Fibroblast of skin of left biceps (primary cell): ENCODE results near the gene PRSS12.
A peak's percentile ranks its signal among the peaks of the same experiment; 100 is the strongest.
"Not testable (repeated sequence)": the region's sequence is repeated elsewhere in the genome, so short reads cannot be mapped to it uniquely, and the experiment has no call there.

Source experiments
- DNase-seq, 2 experiments: peaks; one replicate each; pipeline ENCODE4 v3.0.0-alpha.2; 2013; ENCODE audit warnings: low read depth in 2 of 2

Gene PRSS12, protein sequence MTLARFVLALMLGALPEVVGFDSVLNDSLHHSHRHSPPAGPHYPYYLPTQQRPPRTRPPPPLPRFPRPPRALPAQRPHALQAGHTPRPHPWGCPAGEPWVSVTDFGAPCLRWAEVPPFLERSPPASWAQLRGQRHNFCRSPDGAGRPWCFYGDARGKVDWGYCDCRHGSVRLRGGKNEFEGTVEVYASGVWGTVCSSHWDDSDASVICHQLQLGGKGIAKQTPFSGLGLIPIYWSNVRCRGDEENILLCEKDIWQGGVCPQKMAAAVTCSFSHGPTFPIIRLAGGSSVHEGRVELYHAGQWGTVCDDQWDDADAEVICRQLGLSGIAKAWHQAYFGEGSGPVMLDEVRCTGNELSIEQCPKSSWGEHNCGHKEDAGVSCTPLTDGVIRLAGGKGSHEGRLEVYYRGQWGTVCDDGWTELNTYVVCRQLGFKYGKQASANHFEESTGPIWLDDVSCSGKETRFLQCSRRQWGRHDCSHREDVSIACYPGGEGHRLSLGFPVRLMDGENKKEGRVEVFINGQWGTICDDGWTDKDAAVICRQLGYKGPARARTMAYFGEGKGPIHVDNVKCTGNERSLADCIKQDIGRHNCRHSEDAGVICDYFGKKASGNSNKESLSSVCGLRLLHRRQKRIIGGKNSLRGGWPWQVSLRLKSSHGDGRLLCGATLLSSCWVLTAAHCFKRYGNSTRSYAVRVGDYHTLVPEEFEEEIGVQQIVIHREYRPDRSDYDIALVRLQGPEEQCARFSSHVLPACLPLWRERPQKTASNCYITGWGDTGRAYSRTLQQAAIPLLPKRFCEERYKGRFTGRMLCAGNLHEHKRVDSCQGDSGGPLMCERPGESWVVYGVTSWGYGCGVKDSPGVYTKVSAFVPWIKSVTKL

DNA sequence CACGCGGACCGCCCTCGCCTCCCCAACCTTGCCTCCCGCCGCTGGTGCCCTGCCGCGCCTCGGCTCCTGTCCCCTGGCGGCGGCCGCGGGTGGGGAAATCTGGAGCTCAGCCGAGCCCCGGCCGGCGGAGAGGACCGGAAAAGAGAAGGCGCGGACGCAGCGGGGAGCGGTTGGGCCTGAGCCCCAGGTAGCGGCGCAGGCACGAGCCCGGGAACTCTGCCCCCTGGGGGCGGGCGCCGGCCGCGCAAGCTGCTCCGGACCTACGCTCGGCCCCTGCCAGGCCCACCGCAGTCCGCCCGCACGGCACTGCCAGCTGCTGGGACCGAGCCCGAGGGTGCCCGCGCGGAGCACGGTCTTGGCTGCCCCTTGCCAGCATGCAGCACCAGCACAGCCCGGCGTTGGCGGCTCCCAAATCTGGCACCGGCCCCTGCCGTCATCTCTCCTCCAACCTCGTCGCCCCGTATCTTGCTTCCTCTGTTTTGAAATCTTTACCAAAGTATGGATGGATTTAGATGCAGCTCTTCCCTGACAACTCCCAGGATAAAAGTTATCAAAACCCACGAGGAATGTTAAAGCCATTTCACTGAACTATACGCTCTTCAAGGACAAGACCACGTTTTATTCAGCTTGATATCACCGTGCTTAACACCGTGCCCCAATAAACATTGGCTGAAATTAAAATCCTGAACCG, at the start of gene PRSS12:
Gene PRSS12 (minus strand): TSS at position 161 of the 691 bp plus-strand sequence. CDS start 283 bp downstream, outside the sequence.
- DNase-seq = peak in 1 of 2 experiments; percentile 40

DNA sequence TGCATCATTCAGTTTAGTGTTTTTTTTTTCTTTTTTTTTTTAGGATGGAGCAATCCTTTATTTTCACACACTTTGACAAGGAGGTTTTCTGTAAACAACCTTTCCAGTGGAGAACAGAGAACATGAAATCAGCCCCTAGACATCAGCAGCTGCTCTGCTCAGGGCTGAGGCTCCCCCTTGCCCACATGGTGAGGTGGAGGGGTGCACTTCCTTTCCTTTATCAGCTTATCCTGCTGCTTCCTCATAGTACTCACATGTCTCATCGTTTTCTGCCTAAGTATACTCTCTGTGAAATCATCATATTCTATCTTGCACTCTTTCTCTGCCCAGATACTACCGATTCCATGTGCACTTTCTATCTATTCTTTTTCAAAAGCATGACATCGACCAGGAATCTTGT, 47.6 kb upstream of the PRSS12 start:
- DNase-seq = no peak

DNA sequence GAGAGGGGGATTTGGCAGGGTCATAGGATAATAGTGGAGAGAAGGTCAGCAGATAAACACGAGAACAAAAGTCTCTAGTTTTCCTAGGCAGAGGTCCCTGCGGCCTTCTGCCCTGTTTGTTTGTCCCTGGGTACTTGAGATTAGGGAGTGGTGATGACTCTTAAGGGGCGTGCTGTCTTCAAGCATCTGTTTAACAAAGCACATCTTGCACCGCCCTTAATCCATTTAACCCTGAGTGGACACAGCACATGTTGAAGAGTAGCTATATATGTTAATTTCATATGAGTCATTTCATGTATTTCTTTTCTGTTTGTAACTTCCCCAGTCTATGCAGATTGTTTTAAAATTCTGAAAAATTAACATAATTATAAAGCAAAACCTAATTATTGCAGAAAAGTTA, 47.1 kb upstream of the PRSS12 start:
- DNase-seq = not testable (repeated sequence)

DNA sequence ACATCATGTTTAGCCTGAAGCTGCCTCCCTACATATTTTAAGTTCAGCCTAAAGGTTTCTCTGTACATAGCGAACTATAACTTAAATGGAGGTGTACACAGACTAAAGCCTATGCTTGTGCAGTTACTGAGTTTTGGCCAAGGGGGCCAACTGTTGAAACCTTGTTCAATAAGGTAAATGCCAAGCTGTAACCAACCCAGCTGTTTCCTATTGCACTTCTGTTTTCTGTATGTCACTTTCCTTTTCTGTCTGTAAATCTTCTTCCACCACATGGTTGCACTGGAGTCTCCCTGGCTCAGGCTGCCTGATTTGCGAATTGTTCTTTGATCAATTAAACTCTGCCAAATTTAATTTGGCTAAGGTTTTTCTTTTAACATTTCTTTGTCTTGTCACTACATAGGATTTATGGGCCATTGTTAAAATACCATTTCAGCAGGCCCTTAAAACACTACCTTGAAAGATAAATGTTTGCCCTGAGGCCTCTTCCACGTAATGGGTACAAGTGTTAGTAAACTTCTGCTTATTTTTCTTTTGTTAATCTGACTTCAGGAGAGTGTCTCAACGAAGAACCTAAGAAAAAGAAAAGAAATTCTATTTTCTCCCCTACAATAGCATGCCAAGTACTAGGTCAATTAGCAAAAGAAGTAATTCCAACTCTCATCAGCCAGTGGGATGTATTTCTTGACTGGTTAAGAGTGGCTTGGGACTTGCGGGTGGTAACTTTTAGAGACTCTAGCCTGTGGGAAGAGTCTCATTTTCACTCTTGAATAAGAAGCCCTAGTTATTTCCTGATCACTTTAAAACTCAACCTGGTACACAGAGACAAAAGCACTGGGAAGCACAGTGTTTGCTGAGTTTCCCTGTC, 45.7 kb upstream of the PRSS12 start:
- DNase-seq = no peak

DNA sequence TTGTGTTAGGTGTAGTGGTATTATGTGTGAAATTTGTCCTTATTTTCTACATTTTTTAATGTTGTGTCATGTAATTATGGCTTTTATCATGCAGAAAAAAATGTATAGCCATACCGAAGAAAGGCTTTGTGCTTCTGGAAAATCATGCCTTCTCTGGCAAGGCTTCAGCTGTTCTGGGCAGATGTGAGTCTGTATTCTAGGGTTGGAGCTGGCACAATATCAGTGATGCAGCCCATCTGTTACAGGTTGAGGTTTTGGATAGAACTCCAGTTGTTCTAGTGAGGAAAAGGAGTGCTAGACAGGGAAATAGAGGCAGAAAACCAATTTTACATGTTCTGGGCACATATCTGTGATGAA, 44.8 kb upstream of the PRSS12 start:
- DNase-seq = no peak

DNA sequence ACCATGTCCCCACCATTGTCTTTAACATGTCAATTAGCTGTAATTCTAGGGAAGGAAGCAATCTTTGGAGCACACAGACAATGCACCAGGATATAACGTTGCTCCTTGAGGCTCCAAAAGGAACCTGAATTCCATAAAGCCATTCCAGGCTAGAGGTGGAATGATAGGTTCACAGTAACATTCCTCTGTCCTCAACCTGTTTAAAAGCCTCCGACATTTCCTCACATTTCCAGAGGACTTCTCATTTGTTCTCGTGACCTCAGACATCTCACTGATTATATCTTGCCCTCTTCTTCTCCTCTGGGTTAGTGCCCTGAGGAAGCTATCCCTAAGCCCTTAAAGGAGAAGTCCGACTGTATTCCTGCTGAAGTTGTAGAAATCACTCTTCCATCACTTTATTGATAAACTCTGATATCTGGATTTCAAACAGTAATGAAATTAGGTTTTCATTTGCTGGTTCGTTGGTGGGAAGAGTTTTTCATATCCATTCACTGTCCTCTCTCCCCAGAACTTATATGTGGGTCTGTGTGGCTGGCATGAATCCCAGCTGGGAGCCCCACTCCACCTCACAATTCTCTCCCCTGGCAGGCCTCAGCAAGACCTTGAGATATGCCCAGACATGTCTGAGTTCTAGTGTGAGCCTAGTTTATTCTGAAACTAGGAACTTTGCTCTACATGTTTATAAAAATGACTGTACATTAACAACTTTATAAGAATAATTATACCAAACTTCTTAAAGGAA, 44.2 kb upstream of the PRSS12 start:
- DNase-seq = no peak

DNA sequence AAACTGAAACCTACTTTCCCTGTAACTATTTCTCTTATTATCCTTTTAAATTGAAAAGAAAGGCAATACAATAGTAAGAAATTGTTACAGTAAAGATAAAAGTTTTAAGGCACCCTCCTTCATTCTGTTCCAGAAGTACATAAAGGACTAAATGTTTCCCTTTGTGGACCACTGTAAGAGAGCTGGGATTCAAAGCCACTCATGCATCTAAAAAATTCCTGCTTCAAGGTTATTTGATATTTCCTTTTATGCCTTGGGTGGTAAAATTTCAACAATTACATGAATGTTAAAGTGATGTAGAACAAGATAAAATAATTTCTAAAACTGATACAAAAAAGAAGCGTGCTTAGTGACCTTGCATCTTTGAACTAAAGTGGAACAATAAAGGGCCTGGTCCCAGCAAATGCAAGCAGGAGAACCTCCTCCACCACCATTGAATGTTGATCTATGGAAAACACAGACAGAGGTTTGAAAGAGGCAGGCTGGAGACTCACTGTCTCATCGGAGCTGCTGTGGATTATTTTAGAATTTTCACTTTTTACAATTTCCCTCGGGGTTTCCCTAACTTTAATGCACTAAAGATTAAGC, 42.3 kb upstream of the PRSS12 start:
- DNase-seq = no peak

DNA sequence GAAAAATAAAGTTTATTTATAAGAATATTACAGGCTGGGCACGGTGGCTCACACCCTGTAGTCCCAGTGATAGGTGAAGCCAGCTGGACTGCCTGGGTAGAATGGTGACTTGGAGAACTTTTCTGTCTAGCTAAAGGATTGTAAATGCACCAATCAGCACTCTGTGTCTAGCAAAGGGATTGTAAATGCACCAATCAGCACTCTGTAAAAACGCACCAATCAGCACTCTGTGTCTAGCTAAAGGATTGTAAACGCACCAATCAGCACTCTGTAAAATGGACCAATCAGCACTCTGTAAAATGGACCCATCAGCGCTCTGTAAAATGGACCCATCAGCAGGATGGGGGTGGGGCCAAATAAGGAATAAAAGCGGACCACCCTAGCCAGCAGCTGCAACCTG, 39.7 kb upstream of the PRSS12 start:
- not testable (repeated sequence) for DNase-seq

DNA sequence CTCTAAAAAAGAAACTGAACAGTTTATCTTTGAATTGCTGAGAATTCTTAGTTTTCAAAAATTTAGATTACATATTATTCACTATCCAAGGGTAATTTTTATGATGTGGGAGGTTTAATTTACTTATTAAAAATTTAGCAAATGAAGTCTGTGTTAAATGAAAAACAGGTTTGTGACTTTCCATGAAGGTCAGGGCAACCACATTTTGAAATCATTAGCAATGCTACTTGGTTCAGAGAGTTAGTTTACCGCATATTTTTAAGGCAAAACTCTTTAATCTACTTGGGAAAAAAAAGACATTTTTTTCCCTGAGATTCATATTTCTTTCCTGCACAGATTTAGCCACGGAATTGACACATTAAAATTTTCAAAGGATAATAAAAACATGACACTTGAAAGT, 37.3 kb upstream of the PRSS12 start:
- DNase-seq = no peak

DNA sequence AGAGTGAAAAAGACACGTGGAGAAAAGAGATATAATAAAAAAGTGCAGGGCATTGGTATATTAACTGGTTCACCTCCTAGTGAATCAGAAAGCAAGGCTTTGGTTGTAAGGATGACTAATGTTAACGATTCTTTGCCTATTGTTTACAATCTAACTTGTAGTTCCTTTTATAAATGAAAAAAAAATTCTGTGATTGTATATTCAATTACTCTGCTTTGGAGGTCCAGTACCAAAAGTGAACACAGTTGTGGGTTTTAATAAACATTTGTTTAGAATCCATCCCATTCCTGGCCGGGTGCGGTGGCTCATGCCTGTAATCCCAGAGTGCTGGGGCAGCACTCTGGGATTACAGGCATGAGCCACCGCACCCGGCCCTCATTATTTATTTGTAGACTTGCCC, 36.9 kb upstream of the PRSS12 start:
- DNase-seq = no peak

DNA sequence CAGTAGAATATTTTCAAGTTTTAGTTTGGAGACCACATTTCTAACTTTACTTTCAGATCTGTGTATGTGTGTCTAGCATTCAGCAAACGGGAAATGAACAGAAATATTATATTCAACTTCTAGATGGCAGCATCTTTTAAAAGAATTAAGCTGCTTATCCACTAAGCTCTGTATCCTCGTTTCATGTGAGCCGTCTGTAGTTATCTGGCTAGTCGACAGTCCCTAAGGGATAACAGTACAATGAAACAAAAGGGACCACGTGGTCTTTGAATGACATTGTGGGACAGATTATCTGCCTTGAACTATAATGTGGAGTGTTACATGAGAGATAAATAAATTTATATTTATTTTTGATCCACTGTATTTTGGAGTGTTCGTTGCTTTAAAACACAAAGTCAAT, 35.8 kb upstream of the PRSS12 start:
- no peak for DNase-seq

DNA sequence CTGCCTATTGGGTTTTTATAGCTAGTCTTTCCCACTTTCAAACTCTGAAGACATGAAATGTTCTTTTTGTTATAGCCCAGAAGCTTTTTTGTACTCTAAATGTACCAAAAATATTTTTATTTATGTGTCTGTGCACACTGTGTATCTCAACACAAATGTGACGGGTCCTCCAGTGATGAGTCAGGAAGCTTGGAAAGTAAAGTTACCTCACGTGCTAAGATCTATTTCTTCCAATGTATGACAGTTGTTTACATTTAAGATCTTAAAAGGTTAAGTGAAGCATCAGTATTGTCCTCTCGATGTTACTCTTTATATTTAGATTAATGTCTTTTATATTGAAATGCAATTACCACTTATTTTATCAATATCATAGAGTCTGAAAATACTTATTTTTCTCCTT, 29.1 kb upstream of the PRSS12 start:
- DNase-seq = no peak

DNA sequence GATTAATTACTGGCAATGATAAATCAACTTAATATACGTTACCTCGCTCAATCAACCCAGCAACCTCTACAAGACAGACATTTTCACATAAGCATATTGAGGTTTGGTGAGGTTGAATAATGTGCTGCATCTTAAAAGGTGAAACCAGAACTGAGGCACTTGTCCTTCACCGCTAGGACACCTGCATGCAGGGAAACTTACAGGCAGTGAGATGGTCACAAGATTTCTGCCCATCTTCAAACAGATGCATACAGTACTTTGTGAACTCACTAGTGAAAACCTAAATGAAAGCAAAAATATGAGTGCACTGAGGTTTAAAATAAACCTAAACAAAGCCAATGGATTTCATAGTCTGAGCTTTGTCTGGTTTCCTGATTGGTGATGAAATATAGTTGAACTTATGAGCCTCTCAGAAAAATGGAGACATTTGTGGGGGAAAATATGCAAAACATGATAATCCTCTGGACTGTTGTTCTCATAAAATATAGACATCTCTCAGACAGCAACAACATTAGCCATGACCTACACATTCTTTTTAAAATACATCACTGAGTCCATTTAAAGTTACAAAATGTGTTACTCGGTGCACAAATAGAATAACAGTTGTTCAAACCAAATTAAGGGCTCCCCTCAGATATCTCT, 20.9 kb upstream of the PRSS12 start:
- peak; percentile 59 to 62 for DNase-seq

DNA sequence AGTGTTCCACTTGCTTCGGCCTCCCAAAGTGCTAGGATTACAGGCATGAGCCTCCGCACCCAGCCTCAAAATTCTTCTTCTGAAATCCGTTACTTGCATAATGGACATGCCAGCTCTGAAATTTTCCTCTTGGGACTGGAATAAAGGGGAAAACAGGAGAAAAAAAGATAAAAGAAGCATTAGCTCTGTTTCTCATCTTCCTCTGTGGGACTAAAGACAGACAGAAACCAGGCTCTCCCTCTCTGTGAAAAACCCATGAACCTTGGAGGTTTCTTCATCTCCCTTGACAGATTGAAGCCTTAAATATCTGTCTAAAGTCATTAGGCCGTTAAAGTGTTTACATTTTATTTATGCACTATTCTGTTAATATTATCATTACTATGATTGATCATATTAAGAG, 19.4 kb upstream of the PRSS12 start:
- no peak for DNase-seq

DNA sequence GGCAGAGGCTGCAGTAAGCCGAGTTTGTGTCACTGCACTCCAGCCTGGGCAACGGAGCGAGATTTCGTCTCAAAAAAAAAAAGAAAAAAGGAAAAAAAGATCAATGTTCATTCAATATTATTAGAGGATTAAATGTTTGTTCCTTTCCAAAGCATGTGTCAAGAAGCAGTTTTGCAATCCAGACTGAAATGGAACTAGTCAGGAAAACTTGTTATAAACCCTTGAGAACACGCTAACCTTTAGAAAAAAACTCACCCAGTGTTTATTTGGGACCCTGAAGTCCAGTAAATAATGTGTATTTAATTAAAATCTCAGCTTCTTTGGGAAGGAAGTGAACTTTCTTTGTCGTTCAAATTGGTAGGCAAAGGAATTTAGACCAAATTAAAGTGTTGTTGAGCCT, 16.4 kb upstream of the PRSS12 start:
- no peak for DNase-seq

DNA sequence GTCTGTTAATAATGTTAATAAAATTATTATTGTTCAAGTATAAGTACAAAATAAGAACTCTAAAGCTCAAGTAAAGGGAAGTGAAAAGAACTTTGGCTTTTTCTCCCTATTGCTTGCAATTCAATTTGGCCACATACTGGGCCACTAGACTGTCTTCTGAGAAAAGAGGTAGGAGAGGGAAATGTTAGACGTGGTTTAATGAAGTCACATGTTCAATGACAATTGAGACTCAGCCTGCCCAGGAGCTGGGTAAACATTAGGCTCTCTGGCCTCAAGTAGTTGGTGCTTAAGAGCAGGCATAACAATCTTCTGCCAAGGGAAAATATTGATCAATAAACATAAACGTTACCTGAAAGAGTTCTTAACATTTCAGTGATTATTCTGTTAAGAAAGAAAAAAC, 15.1 kb upstream of the PRSS12 start:
- DNase-seq = no peak

DNA sequence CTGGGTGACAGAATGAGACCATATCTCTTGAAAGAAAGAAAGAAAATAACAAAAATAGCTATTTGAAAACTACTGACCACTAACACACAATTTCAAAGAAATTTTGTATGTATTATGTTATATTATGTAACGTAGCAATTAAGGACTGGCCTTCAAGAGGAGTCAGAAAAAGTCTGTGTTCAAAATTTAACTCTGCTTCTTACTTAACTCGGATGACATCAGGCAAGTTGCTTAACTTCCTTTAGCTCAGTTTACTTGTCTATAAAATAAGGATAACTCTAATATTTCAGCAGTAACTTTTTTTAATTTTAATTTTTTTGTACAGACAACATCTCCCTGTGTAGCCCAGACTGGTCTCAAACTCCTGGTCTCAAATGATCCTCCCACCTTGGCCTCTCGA, 14.6 kb upstream of the PRSS12 start:
- DNase-seq = no peak

DNA sequence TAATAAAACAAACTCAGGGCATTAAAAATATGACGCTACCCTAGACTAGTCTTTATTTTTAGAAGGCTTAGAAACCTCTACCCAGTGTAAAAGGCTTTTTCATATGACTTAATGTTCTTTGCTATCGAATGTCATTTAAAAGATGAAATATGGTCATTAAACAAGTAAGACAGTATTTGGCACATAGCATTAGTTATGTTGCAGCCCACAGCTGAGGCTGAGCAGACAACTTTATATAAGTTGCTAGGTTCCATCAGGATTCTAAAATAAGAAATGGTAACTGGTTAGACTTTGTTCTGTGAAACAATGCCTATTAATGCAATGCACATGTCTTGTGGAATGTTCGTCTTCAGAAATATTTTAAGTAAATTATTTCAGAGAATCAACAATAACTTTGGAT, 10.4 kb upstream of the PRSS12 start:
- no peak for DNase-seq

DNA sequence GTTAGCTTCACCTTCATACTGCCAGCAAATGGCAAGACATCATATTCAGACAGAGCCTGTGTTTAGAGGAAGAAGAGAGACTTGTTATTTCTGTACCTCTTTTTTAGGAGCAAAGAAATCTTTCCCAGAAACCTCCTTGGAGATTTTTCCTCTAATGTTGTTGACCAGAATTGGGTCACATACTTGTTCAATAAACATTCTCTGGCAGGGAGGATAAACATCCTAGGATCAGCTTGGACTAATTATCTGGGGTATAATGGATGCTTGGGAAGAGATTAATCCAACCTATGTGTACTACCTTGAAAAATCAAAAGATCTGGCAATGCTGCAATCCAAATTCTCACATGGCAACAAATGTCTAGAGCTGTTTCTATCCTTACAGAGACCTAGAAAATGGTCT, 8.4 kb upstream of the PRSS12 start:
- DNase-seq = no peak

DNA sequence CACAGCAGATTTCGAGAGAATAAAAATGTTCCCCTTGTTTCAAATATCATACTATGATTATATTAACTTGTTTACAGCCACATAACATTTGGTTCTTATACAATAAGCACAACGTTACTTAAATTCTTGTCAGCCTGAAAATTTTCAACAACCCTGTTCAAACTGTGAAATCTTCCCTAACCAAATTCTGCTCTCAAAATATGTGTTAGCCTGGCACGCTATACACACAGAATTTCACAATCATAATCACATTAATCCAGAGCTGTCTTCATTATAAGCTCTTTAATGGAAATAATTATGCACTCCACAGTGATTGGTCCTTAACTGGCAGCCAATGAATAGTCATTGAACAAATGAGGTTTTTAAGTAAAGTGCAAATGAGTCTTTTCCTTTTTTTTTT, 7.3 kb upstream of the PRSS12 start:
- no peak for DNase-seq
